DMS79 (cell line): ENCODE measurements around the gene ICA1.
"Not testable (repeated sequence)": the region's sequence is repeated elsewhere in the genome, so short reads cannot be mapped to it uniquely, and the experiment has no call there.

Experiments used
- DNase-seq: peaks from one replicate; lab custom pipeline; 2025; lab: John Stamatoyannopoulos, UW

Gene ICA1

GRCh38 chr7:8261711-8262695 is at the start of gene ICA1:
ICA1 (minus strand) TSS chr7:8262167; CDS start chr7:8235926, 26,241 bp downstream.
- peak; percentile 50 for DNase-seq

DNA sequence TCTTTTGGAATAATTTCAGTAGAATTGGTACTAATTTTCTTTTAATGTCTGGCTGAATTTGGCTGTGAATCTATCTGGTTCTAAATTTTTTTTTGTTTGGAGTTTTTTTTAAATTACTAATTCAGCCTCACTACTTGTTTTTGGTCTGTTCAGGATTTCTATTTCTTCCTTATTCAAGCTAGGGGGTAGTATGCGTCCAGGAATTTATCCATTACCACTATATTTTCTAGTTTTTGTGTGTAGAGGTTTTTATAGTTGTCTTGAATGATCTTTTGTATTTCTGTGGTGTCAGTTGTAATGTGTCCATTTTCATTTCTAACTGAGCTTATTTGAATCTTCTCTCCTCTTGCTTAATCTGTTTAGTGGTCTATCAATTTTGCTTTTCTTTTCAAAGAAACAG is 48.9 kb upstream of the ICA1 start:
- no peak for DNase-seq

GRCh38 chr7:8305625-8306388 is 43.8 kb upstream of the ICA1 start:
- DNase-seq = no peak

DNA sequence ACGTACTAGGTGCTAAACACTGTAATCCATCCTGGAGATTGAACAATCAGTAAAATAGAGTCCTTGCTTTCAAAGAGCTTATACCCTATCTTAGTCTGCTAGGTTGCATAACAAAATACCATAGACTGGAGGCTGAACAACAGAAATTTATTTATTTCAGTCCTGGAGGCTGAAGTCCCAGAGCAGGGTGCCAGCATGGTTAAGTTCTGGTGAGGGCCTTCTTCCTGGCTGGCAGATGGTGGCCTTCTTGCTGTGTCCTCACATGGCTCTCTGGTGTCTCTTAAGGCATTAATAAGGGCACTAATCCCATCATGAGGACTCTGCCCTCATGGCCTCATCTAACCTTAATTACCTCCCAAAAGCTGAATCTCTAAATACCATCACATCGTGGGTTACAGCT is 43.1 kb upstream of the ICA1 start:
- DNase-seq = no peak

DNA sequence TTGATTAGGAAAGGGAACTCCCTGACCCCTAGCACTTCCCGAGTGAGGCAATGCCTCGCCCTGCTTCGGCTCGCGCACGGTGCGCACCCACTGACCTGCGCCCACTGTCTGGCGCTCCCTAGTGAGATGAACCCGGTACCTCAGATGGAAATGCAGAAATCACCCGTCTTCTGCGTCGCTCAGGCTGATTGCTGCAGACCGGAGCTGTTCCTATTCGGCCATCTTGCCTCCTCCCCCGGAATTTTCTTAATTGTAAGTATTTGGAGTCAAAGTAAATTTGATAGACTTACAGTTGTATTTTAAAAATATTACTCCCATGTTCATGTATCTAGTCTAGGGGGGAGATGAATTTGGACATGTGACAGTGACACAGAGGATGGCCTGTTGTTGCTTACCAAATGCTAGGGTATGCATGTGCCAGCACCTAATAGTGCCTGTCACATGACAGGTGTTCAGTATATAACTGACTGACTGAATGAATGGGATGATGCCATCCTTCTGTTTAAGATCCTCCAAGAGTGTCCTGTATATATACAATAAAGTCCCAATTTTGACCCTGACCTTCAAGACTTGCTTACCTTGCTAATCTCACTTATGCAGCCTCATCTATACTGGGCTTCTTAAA is 42.0 kb upstream of the ICA1 start:
- DNase-seq = no peak

- DNase-seq = not testable (repeated sequence)
Measured at GRCh38 chr7:8297023-8297422, 35.1 kb upstream of the ICA1 start.

- DNase-seq = no peak
Measured at GRCh38 chr7:8296362-8296659, 34.3 kb upstream of the ICA1 start.

DNA sequence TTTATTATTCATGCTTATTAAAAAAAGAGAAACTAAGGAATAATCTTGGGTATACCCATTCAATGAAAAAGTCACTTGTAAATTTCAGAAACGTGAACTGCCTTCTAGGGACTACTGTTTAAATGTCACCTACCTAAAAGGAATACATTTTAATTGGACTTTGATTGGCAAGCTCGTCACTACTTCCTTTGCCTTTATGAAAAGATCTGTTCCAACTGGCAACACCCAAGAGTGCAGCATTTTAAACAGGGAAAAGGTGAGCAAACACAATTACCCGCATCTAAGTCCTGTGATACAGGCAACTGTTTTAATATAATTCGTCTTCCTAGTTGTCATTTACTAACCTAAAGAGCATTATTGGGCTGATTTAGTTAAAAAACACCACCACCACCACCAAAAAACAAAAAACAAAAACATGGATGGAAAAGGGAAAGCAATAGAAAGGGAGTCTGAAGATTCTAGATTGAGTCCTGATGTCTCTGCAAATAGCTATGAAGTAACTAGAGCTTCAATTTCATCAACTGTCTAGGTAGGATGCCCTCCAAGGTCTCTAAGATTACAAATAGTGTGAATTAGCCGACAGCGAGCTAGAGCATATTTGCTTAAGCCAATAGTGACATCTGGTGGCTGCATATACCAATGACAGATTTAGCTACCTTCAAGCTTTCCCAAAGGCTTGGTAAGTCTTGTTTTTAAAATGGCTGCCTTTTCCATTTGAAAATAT is 33.8 kb upstream of the ICA1 start:
- DNase-seq = peak; percentile 48

GRCh38 chr7:8291397-8292141 is 29.6 kb upstream of the ICA1 start:
- no peak for DNase-seq

DNA sequence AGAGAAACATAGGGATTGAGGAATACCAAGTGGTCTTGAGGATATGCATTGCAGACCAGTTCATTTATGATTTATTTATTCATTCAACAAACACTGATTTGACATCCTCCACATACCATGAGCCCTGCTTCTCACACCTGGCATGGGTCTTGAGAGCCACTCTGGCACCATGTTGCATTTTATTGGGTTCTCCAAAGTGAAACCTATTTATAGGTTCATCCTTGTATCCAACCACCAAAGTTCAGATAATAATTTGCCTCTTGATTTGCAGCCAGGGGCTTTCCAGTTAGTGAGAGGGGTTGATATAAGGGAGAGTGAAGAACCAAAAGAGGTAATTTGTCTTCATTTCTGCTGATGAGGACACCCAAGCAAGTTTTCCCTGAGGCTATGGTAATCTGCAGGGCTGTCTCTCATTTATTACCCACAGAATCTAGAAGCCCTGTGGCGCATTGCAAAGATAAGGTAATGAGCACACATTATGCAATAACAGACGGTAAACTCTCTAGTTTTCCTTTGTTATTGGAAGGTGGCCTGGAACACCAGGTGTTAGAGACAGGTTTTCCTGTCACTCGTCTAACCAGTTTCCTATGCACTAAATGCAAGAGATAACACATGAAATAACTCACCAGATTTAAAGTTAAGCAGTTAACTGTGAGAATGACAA is 28.8 kb upstream of the ICA1 start:
- DNase-seq = no peak

- no peak for DNase-seq
Measured at GRCh38 chr7:8286118-8286517, 24.2 kb upstream of the ICA1 start.

- no peak for DNase-seq
Measured at GRCh38 chr7:8285155-8285554, 23.2 kb upstream of the ICA1 start.

GRCh38 chr7:8284606-8285005 is 22.6 kb upstream of the ICA1 start:
- DNase-seq = peak; percentile 63

DNA sequence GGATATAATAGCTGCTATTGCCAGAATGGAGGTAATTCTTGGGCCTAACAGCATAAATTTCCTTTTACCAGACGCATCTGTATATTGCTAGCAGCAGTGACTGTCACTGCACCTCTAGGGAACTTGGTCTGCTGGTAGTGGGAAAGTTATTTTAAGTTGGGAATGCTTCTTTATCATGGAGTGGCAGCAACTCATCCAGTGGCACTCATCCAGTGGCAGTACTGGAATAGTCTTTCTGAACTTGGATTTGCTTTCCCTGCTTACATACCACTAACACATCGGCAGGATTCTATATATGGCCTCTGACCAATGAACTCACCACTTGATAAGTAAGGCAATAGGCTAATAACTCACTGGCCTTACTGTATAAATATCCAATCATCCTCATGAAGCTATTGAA is 22.0 kb upstream of the ICA1 start:
- DNase-seq = no peak

GRCh38 chr7:8282871-8283270 is 20.9 kb upstream of the ICA1 start:
- DNase-seq = no peak

- DNase-seq = no peak
Measured at GRCh38 chr7:8282162-8282561, 20.2 kb upstream of the ICA1 start.

- DNase-seq = no peak
Measured at GRCh38 chr7:8278183-8278582, 16.2 kb upstream of the ICA1 start.

DNA sequence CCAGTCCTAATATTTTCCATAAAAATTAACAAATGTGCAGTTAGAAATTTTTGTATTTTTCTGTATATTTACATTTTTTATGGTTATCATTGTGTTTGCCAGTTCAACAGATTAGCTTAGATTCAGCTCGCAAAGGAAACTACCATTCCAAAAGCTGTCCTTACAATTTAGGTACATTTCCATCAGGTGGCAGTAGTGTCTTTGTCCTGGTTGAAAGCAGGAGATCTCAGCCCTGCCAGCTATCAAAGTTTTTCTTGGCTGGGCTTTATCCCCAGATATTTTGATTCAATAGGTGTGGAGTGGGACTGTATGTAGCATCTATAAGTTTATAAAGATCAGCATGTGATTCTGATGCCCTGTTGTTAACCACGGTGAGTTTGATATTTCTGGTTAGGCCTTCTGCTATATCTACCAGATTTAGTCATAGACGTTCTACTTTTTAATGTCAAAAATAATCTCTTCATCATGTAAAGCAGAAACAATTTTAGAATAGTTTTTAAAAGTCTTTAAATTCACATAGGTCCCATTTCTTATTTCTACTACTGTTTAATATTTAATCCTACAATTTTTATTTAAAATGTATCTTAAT is 15.5 kb upstream of the ICA1 start:
- DNase-seq = no peak

- no peak for DNase-seq
Measured at GRCh38 chr7:8274589-8274988, 12.6 kb upstream of the ICA1 start.

DNA sequence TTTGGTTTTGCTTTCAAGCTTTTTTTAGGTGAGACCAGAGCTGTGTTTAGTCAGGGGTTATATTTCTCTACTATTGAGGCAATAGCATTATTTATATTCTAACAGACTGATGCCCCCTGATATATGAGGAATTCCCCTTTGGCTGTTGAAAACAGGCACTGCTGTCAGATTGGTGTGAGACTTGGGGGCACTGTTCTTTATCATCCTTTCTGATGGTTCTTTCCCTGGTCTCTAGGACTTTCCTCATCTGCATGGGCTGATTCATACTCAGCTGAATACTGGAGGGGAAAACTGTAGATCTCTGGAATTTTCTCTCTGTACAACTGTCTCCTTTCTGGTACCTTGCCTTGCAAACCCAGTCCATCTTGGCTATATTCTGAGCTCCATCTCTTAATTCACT is 10.0 kb upstream of the ICA1 start:
- no peak for DNase-seq
